HepG2 (cell line): ENCODE measurements around the gene KRT17. TPM values are rescaled to one million over a fixed set of nuclear protein-coding genes. Genes with fewer than 3 reads are reported as not detected.

Experiments
- FOXA1 ChIP-seq, 2 experiments: fragments of 450-650 bp in 1 of 2; sonication (generic) in 1 of 2; formaldehyde crosslinking in 1 of 2; IDR thresholded peaks; 2 replicates each; pipeline versions ENCODE4 v1.4.0 to v1.6.1; 2016 to 2020; ENCODE audit warnings: missing genetic modification reagents in 1 of 2
- JUNB ChIP-seq: sonication (generic); formaldehyde crosslinking; IDR thresholded peaks from 2 replicates; pipeline ENCODE4 v1.8.0; 2022; ENCODE audit warnings: missing genetic modification reagents, mild to moderate bottlenecking, borderline replicate concordance
- KAT2B ChIP-seq: fragments of 150-350 bp; IDR thresholded peaks from 2 replicates; pipeline ENCODE4 v1.6.1; 2014; ENCODE audit warnings: low read depth, low read length, borderline replicate concordance
- NONO ChIP-seq, 2 experiments: fragments of 450-650 bp in 1 of 2; sonication (generic) in 1 of 2; formaldehyde crosslinking in 1 of 2; IDR thresholded peaks in 1 of 2; conservative IDR thresholded peaks in 1 of 2; 2 replicates each; pipeline versions ENCODE4 v1.6.1 to v1.8.0; 2017 to 2022; ENCODE audit warnings: mild to moderate bottlenecking in 1 of 2, missing genetic modification reagents in 1 of 2, moderate library complexity in 1 of 2
- PRMT3 ChIP-seq: sonication (generic); formaldehyde crosslinking; IDR thresholded peaks from 2 replicates; pipeline ENCODE4 v1.8.1; 2022; ENCODE audit warnings: low read depth, mild to moderate bottlenecking, moderate library complexity, missing genetic modification reagents, borderline replicate concordance
- RXRB ChIP-seq: IDR thresholded peaks from 2 replicates; pipeline ENCODE4 v1.6.1; 2016; ENCODE audit warnings: borderline replicate concordance, missing genetic modification reagents, missing compliant biosample characterization
- SKI ChIP-seq: fragments of 450-650 bp; IDR thresholded peaks from one replicate; pipeline ENCODE4 v1.6.1; 2018; ENCODE audit warnings: mild to moderate bottlenecking; ENCODE audit not compliant: partially characterized antibody
- SMYD3 ChIP-seq: sonication (generic); formaldehyde crosslinking; IDR thresholded peaks from 2 replicates; pipeline ENCODE4 v1.8.1; 2023; ENCODE audit warnings: mild to moderate bottlenecking, missing genetic modification reagents
- TBX3 ChIP-seq: fragments of 450-650 bp; IDR thresholded peaks from 2 replicates; pipeline ENCODE4 v1.6.1; 2017; ENCODE audit warnings: antibody characterized with exemption, mild to moderate bottlenecking, inconsistent platforms, borderline replicate concordance
- TCF12 ChIP-seq, 2 experiments: fragments of 450-650 bp in 1 of 2; sonication (generic) in 1 of 2; formaldehyde crosslinking in 1 of 2; IDR thresholded peaks; 2 replicates each; pipeline versions ENCODE4 v1.6.1 to v1.8.0; 2017 to 2022; ENCODE audit warnings: antibody characterized with exemption in 1 of 2, mild to moderate bottlenecking in 1 of 2, missing genetic modification reagents in 1 of 2, moderate library complexity in 1 of 2
- TP53 ChIP-seq: sonication (generic); formaldehyde crosslinking; conservative IDR thresholded peaks from 2 replicates; pipeline ENCODE4 v1.4.0; 2020; ENCODE audit warnings: missing genetic modification reagents
- ZBTB3 ChIP-seq: sonication (generic); formaldehyde crosslinking; IDR thresholded peaks from 2 replicates; pipeline ENCODE4 v1.4.0; 2020; ENCODE audit warnings: low read depth, mild to moderate bottlenecking, moderate library complexity, missing genetic modification reagents, borderline replicate concordance
- ZKSCAN5 ChIP-seq: sonication (generic); formaldehyde crosslinking; IDR thresholded peaks from 2 replicates; pipeline ENCODE4 v1.5.1; 2020; ENCODE audit warnings: mild to moderate bottlenecking, missing genetic modification reagents
- ZNF549 ChIP-seq: sonication (generic); formaldehyde crosslinking; IDR thresholded peaks from 2 replicates; pipeline ENCODE4 v1.5.0; 2020; ENCODE audit warnings: missing genetic modification reagents
- ZNF570 ChIP-seq: sonication (generic); formaldehyde crosslinking; IDR thresholded peaks from 2 replicates; pipeline ENCODE4 v1.4.0; 2020; ENCODE audit warnings: mild to moderate bottlenecking, missing genetic modification reagents, borderline replicate concordance
- ZZZ3 ChIP-seq: sonication (generic); formaldehyde crosslinking; IDR thresholded peaks from 2 replicates; pipeline ENCODE4 v1.4.0; 2020; ENCODE audit warnings: missing genetic modification reagents, mild to moderate bottlenecking, borderline replicate concordance
- polyA plus RNA-seq, 8 experiments: library from polyadenylated mRNA; depleted of rRNA in 3 of 8; stranded (reverse) in 7 of 8; unstranded in 1 of 8; fragments of >200 nt; fragmentation: Illumina TruSeq in 4 of 8; extraction: Trizol in 4 of 8; gene quantifications; 2 replicates each; pipeline versions ENCODE4 v1.2.1 to v1.2.3, GENCODE V29; 2011 to 2016; ENCODE audit warnings: low read depth in 4 of 8, missing spikeins in 1 of 8, mixed read lengths in 1 of 8; ENCODE audit not compliant: insufficient read depth in 1 of 8
- total RNA-seq, 5 experiments: library from RNA; depleted of rRNA; stranded (reverse); fragments of >200 nt; fragmentation: Illumina TruSeq; extraction: Trizol; gene quantifications; 2 replicates each; pipeline ENCODE4 v1.2.3, GENCODE V29; 2016; ENCODE audit warnings: low read depth in 1 of 5
- TF ChIP-seq, protein P1 (sequence below): sonication (generic); formaldehyde crosslinking; IDR thresholded peaks from 2 replicates; pipeline ENCODE4 v1.5.0; 2020; ENCODE audit warnings: missing genetic modification reagents
- TF ChIP-seq, protein P2 (sequence below): IDR thresholded peaks from 2 replicates; pipeline ENCODE4 v1.6.1; 2016; ENCODE audit warnings: mild to moderate bottlenecking, missing biosample characterization, missing genetic modification reagents
- TF ChIP-seq, protein P3 (sequence below): sonication (generic); formaldehyde crosslinking; IDR thresholded peaks from 2 replicates; pipeline ENCODE4 v1.5.0; 2020; ENCODE audit warnings: mild to moderate bottlenecking, missing genetic modification reagents
- TF ChIP-seq, protein P4 (sequence below): sonication (generic); formaldehyde crosslinking; IDR thresholded peaks from 2 replicates; pipeline ENCODE4 v1.4.0; 2020; ENCODE audit warnings: missing genetic modification reagents; ENCODE audit errors: not compliant biosample characterization
- TF ChIP-seq, protein P5 (sequence below): sonication (generic); formaldehyde crosslinking; IDR thresholded peaks from 2 replicates; pipeline ENCODE4 v1.4.0; 2020; ENCODE audit warnings: mild to moderate bottlenecking, missing genetic modification reagents
- TF ChIP-seq, protein P6 (sequence below): sonication (generic); formaldehyde crosslinking; IDR thresholded peaks from 2 replicates; pipeline ENCODE4 v1.5.0; 2020; ENCODE audit warnings: mild to moderate bottlenecking, missing genetic modification reagents

The KRT17 gene
- total and polyA plus RNA-seq, 2 of the 13 experiments (the other 11 are each of a cell fraction or from before 2014, with no cell fraction given) = 0.38 to 0.82 TPM

DNA sequence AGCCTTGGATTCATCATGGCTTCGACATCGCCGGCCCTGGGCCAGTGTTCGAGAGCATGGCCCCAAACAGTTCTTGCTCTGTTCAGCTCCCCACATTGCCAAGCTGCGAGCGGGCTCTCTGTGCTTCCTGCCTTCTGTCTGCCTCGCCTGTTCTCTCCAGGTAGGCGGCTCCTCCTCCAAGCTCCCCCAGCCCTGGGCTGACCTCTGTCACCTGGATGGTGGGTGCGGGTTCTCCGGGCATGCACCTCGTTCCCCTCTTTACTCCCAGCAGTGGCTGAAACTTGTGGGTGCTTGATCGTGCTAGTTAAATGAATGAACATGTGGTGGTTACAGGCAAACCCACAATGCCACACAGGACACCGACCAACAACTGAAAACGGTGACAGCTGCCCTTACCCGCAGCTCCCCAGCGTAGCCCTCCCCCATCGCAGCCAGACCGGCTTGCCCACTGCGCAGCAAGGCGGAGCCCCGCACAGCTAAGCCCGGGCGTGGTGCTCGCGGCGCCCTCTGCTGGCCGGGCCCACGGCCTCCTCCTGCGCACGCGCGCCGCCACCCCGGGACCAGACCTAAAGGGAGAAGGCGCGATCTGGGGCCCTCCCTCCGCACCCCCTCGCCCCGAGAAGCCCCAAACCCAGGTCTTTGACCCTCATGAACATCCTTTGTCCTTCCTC, 41.3 kb upstream of the KRT17 start (continued):
- TF ChIP-seq, protein P1, sequence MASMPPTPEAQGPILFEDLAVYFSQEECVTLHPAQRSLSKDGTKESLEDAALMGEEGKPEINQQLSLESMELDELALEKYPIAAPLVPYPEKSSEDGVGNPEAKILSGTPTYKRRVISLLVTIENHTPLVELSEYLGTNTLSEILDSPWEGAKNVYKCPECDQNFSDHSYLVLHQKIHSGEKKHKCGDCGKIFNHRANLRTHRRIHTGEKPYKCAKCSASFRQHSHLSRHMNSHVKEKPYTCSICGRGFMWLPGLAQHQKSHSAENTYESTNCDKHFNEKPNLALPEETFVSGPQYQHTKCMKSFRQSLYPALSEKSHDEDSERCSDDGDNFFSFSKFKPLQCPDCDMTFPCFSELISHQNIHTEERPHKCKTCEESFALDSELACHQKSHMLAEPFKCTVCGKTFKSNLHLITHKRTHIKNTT (CRISPR knock-in tag) = no peak
- peak; percentile 69; the same call in 1 of the 2 replicates for TF ChIP-seq RXRB
- no peak for TF ChIP-seq ZZZ3 (CRISPR knock-in tag)
- TF ChIP-seq, protein P2, sequence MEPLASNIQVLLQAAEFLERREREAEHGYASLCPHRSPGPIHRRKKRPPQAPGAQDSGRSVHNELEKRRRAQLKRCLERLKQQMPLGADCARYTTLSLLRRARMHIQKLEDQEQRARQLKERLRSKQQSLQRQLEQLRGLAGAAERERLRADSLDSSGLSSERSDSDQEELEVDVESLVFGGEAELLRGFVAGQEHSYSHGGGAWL = peak; percentile 75
- TF ChIP-seq TBX3 = no peak
- no peak for TF ChIP-seq ZNF570 (CRISPR knock-in tag)
- no peak for TF ChIP-seq FOXA1 (IDR thresholded peaks at IDR 0.05)
- peak; percentile 6; the same call in 1 of the 2 replicates for TF ChIP-seq FOXA1 (CRISPR knock-in tag; IDR thresholded peaks at IDR 0.05)
- no peak for TF ChIP-seq TCF12 (IDR thresholded peaks at IDR 0.05)
- no peak for TF ChIP-seq TCF12 (CRISPR knock-in tag; IDR thresholded peaks at IDR 0.05)
- no peak for TF ChIP-seq JUNB
- no peak for TF ChIP-seq TP53 (CRISPR knock-in tag)
- no peak for TF ChIP-seq ZBTB3
- TF ChIP-seq SMYD3 (CRISPR knock-in tag) = no peak
- TF ChIP-seq, protein P3, sequence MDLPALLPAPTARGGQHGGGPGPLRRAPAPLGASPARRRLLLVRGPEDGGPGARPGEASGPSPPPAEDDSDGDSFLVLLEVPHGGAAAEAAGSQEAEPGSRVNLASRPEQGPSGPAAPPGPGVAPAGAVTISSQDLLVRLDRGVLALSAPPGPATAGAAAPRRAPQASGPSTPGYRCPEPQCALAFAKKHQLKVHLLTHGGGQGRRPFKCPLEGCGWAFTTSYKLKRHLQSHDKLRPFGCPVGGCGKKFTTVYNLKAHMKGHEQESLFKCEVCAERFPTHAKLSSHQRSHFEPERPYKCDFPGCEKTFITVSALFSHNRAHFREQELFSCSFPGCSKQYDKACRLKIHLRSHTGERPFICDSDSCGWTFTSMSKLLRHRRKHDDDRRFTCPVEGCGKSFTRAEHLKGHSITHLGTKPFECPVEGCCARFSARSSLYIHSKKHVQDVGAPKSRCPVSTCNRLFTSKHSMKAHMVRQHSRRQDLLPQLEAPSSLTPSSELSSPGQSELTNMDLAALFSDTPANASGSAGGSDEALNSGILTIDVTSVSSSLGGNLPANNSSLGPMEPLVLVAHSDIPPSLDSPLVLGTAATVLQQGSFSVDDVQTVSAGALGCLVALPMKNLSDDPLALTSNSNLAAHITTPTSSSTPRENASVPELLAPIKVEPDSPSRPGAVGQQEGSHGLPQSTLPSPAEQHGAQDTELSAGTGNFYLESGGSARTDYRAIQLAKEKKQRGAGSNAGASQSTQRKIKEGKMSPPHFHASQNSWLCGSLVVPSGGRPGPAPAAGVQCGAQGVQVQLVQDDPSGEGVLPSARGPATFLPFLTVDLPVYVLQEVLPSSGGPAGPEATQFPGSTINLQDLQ (CRISPR knock-in tag) = no peak
- no peak for TF ChIP-seq ZKSCAN5 (CRISPR knock-in tag)
- TF ChIP-seq, protein P4, sequence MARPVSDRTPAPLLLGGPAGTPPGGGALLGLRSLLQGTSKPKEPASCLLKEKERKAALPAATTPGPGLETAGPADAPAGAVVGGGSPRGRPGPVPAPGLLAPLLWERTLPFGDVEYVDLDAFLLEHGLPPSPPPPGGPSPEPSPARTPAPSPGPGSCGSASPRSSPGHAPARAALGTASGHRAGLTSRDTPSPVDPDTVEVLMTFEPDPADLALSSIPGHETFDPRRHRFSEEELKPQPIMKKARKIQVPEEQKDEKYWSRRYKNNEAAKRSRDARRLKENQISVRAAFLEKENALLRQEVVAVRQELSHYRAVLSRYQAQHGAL = no peak
- TF ChIP-seq, protein P5, sequence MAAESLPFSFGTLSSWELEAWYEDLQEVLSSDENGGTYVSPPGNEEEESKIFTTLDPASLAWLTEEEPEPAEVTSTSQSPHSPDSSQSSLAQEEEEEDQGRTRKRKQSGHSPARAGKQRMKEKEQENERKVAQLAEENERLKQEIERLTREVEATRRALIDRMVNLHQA = no peak
- TF ChIP-seq, protein P6, sequence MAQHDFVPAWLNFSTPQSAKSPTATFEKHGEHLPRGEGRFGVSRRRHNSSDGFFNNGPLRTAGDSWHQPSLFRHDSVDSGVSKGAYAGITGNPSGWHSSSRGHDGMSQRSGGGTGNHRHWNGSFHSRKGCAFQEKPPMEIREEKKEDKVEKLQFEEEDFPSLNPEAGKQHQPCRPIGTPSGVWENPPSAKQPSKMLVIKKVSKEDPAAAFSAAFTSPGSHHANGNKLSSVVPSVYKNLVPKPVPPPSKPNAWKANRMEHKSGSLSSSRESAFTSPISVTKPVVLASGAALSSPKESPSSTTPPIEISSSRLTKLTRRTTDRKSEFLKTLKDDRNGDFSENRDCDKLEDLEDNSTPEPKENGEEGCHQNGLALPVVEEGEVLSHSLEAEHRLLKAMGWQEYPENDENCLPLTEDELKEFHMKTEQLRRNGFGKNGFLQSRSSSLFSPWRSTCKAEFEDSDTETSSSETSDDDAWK = no peak
- TF ChIP-seq ZNF549 (CRISPR knock-in tag) = no peak
- no peak for TF ChIP-seq PRMT3 (CRISPR knock-in tag)
- no peak for TF ChIP-seq NONO (IDR thresholded peaks at IDR 0.05)
- TF ChIP-seq NONO (CRISPR knock-in tag; conservative IDR thresholded peaks at IDR 0.05) = no peak; the same call in 1 of the 2 replicates
- TF ChIP-seq SKI = no peak
- no peak for TF ChIP-seq KAT2B
